H1 (cell line): ENCODE data around the gene YIPF2. TPM values are rescaled to one million over a fixed set of nuclear protein-coding genes. Genes with fewer than 3 reads are reported as not detected.

ENCODE experiments used
- CTCF ChIA-PET: fragments of 300-600 bp; sonication (Branson Sonifier 250); formaldehyde crosslinking; loops from one replicate; lab custom pipeline; 2021; ENCODE audit not compliant: partially characterized antibody; lab: Charles Lee
- POLR2A ChIA-PET: fragments of 300-600 bp; sonication (Branson Sonifier 250); formaldehyde crosslinking; loops from one replicate; lab custom pipeline; 2021; ENCODE audit warnings: inconsistent platforms; ENCODE audit not compliant: partially characterized antibody; lab: Charles Lee
- DNase-seq, 2 experiments: peaks; one replicate each; pipeline versions ENCODE4 v3.0.0 to v3.0.0-alpha.2; 2010 to 2022; ENCODE audit warnings: low spot score in 2 of 2, low read depth in 1 of 2, mixed read lengths in 1 of 2
- FAIRE-seq: peaks from 2 replicates; lab custom pipeline; 2011; peaks lifted over from hg19 to GRCh38; lab: Jason Lieb, UNC
- H2AFZ ChIP-seq: 2 replicates; pipeline ENCODE4 v1.8.1; 2012; ENCODE audit warnings: low read length, inconsistent platforms
- H2AK5ac ChIP-seq: 2 replicates; pipeline ENCODE4 v1.6.1; 2013; ENCODE audit warnings: low read depth, low read length
- H2BK120ac ChIP-seq: replicated peaks from 2 replicates; pipeline ENCODE3; 2013; ENCODE audit warnings: low read depth, low read length, inconsistent platforms
- H2BK12ac ChIP-seq: 2 replicates; pipeline ENCODE4 v1.6.1; 2013; ENCODE audit warnings: low read depth, low read length
- H2BK15ac ChIP-seq: 2 replicates; pipeline ENCODE4 v1.6.1; 2013; ENCODE audit warnings: low read length
- H2BK20ac ChIP-seq: 2 replicates; pipeline ENCODE4 v1.6.1; 2013; ENCODE audit warnings: low read length
- H2BK5ac ChIP-seq: 2 replicates; pipeline ENCODE4 v1.6.1; 2013; ENCODE audit warnings: low read depth, low read length
- H3K14ac ChIP-seq: 2 replicates; pipeline ENCODE4 v1.6.1; 2013; ENCODE audit warnings: inconsistent platforms; ENCODE audit not compliant: insufficient read length
- H3K18ac ChIP-seq: 2 replicates; pipeline ENCODE4 v1.6.1; 2013; ENCODE audit warnings: low read length; ENCODE audit errors: extremely low read depth
- H3K23ac ChIP-seq: 2 replicates; pipeline ENCODE4 v1.6.1; 2013; ENCODE audit warnings: inconsistent platforms; ENCODE audit not compliant: insufficient read length
- H3K23me2 ChIP-seq: 2 replicates; pipeline ENCODE4 v1.6.1; 2013; ENCODE audit warnings: low read depth, low read length
- H3K27ac ChIP-seq: 2 replicates; pipeline ENCODE4 v1.6.1; 2011; ENCODE audit warnings: low read depth, low read length, inconsistent platforms
- H3K27me3 ChIP-seq, 4 experiments: replicated peaks in 1 of 4; 1 replicate in 1 of 4; 2 replicates in 3 of 4; pipeline versions ENCODE4 v1.6.1 to v1.8.1; 2011 to 2013; ENCODE audit warnings: low read length in 3 of 4, mild to moderate bottlenecking in 3 of 4, inconsistent platforms in 2 of 4, mixed read lengths in 2 of 4, moderate library complexity in 1 of 4; ENCODE audit not compliant: control insufficient read depth in 3 of 4, insufficient read depth in 3 of 4; ENCODE audit errors: extremely low read depth in 1 of 4
- H3K36me3 ChIP-seq, 4 experiments: 2 replicates each; pipeline versions ENCODE4 v1.6.1 to v1.8.1; 2011 to 2013; ENCODE audit warnings: mild to moderate bottlenecking in 4 of 4, low read length in 3 of 4, moderate library complexity in 2 of 4, control low read depth in 1 of 4, inconsistent platforms in 1 of 4; ENCODE audit not compliant: insufficient read depth in 4 of 4, control insufficient read depth in 2 of 4
- H3K4ac ChIP-seq: replicated peaks from 2 replicates; pipeline ENCODE3; 2013; ENCODE audit warnings: low read length, low read depth, mixed read lengths, inconsistent platforms; ENCODE audit not compliant: insufficient read length
- H3K4me1 ChIP-seq, 4 experiments: replicated peaks in 1 of 4; 1 replicate in 1 of 4; 2 replicates in 3 of 4; pipeline versions ENCODE4 v1.6.1 to v1.8.1; 2011 to 2013; ENCODE audit warnings: low read length in 3 of 4, inconsistent platforms in 2 of 4, mixed read lengths in 1 of 4; ENCODE audit not compliant: insufficient read depth in 4 of 4, control insufficient read depth in 3 of 4
- H3K4me2 ChIP-seq, 2 experiments: 2 replicates each; pipeline versions ENCODE4 v1.6.1 to v1.8.1; 2011 to 2013; ENCODE audit warnings: low read depth in 2 of 2, low read length in 2 of 2, control low read depth in 1 of 2, inconsistent platforms in 1 of 2, mild to moderate bottlenecking in 1 of 2; ENCODE audit not compliant: insufficient read depth in 1 of 2
- H3K4me3 ChIP-seq, 4 experiments: fragments of 200-600, 300-600 bp in 1 of 4; sonication (generic), shearing (Covaris generic), sonication (Bioruptor Twin) in 1 of 4; 2 replicates each; pipeline versions ENCODE4 v1.5.1 to v1.8.1; 2011 to 2016; ENCODE audit warnings: low read length in 4 of 4, low read depth in 3 of 4, control low read depth in 2 of 4, inconsistent platforms in 2 of 4, mild to moderate bottlenecking in 2 of 4, mixed read lengths in 1 of 4, moderate library complexity in 1 of 4; ENCODE audit not compliant: insufficient read depth in 2 of 4; ENCODE audit errors: extremely low read depth in 1 of 4
- H3K56ac ChIP-seq: replicated peaks from 2 replicates; pipeline ENCODE3; 2013; ENCODE audit warnings: low read depth, mild to moderate bottlenecking, mixed read lengths, low read length, inconsistent platforms; ENCODE audit not compliant: insufficient read length
- H3K79me1 ChIP-seq: 2 replicates; pipeline ENCODE4 v1.6.1; 2013; ENCODE audit warnings: low read depth, low read length, control low read depth
- H3K79me2 ChIP-seq, 2 experiments: 2 replicates each; pipeline versions ENCODE4 v1.6.1 to v1.8.1; 2012 to 2013; ENCODE audit warnings: low read length in 2 of 2, mild to moderate bottlenecking in 2 of 2, inconsistent platforms in 1 of 2; ENCODE audit not compliant: insufficient read depth in 2 of 2, control insufficient read depth in 1 of 2
- H3K9ac ChIP-seq, 4 experiments: replicated peaks in 1 of 4; 1 replicate in 1 of 4; 2 replicates in 3 of 4; pipeline versions ENCODE4 v1.6.1 to v1.8.1; 2011 to 2013; ENCODE audit warnings: low read depth in 3 of 4, low read length in 3 of 4, control low read depth in 2 of 4, mild to moderate bottlenecking in 2 of 4, moderate library complexity in 2 of 4, inconsistent platforms in 1 of 4; ENCODE audit errors: extremely low read depth in 1 of 4
- H3K9me3 ChIP-seq, 2 experiments: 2 replicates each; pipeline versions ENCODE4 v1.6.1 to v1.8.1; 2012 to 2013; ENCODE audit warnings: mild to moderate bottlenecking in 2 of 2, moderate library complexity in 2 of 2, control low read depth in 1 of 2, inconsistent platforms in 1 of 2, low read depth in 1 of 2, low read length in 1 of 2, mixed read lengths in 1 of 2; ENCODE audit not compliant: insufficient read depth in 2 of 2
- H4K20me1 ChIP-seq, 2 experiments: replicated peaks in 1 of 2; 2 replicates each; pipeline versions ENCODE3 to v1.8.1; 2011 to 2013; ENCODE audit warnings: inconsistent platforms in 2 of 2, low read length in 2 of 2, mild to moderate bottlenecking in 1 of 2; ENCODE audit not compliant: insufficient read depth in 2 of 2, control insufficient read depth in 1 of 2
- H4K5ac ChIP-seq: 2 replicates; pipeline ENCODE4 v1.6.1; 2013; ENCODE audit warnings: low read length, low read depth, mixed read lengths, inconsistent platforms; ENCODE audit not compliant: insufficient read length
- H4K8ac ChIP-seq: 2 replicates; pipeline ENCODE4 v1.8.0; 2013; ENCODE audit warnings: mild to moderate bottlenecking, moderate library complexity, low read length, inconsistent platforms; ENCODE audit not compliant: insufficient read depth; ENCODE audit errors: extremely low read depth
- H4K91ac ChIP-seq: replicated peaks from 2 replicates; pipeline ENCODE3; 2013; ENCODE audit warnings: low read length, mixed read lengths, inconsistent platforms; ENCODE audit not compliant: insufficient read length
- CBX8 ChIP-seq: fragments of 300-800, 300-1000 bp; sonication (generic); IDR thresholded peaks from 2 replicates; pipeline ENCODE4 v1.7.1; 2016; ENCODE audit warnings: low read depth, low read length, borderline replicate concordance
- CREB1 ChIP-seq: IDR thresholded peaks from 2 replicates; pipeline ENCODE4 v1.6.1; 2012; ENCODE audit warnings: inconsistent platforms
- EGR1 ChIP-seq: IDR thresholded peaks from 2 replicates; pipeline ENCODE4 v1.6.1; 2011; ENCODE audit warnings: low read depth, low read length, borderline replicate concordance
- EZH2 ChIP-seq: fragments of 200-600 bp; sonication (generic); IDR thresholded peaks from 2 replicates; pipeline ENCODE4 v1.7.1; 2012; ENCODE audit warnings: low read depth, mild to moderate bottlenecking, moderate library complexity, low read length, inconsistent platforms; ENCODE audit not compliant: severe bottlenecking
- FOSL1 ChIP-seq: IDR thresholded peaks from 2 replicates; pipeline ENCODE4 v1.6.1; 2011; ENCODE audit warnings: mild to moderate bottlenecking, low read depth, low read length, moderate library complexity; ENCODE audit not compliant: insufficient read depth
- PHF8 ChIP-seq: fragments of 200-600 bp; sonication (generic); conservative IDR thresholded peaks from 2 replicates; pipeline ENCODE4 v1.7.1; 2012; ENCODE audit warnings: low read depth, mild to moderate bottlenecking, inconsistent platforms, low read length, moderate library complexity
- POLR2A ChIP-seq, 2 experiments: IDR thresholded peaks; 1 replicate in 1 of 2; 2 replicates in 1 of 2; pipeline ENCODE4 v1.6.1; 2011; ENCODE audit warnings: low read depth in 2 of 2, low read length in 2 of 2, mild to moderate bottlenecking in 2 of 2; ENCODE audit errors: control extremely low read depth in 1 of 2
- RBBP5 ChIP-seq: IDR thresholded peaks from 2 replicates; pipeline ENCODE4 v1.7.1; 2012; ENCODE audit warnings: low read depth, mild to moderate bottlenecking, inconsistent platforms, low read length, moderate library complexity, borderline replicate concordance
- RXRA ChIP-seq: IDR thresholded peaks from 2 replicates; pipeline ENCODE4 v1.6.1; 2011; ENCODE audit warnings: low read depth, mild to moderate bottlenecking, low read length, moderate library complexity; ENCODE audit not compliant: insufficient read depth
- SP1 ChIP-seq: IDR thresholded peaks from 2 replicates; pipeline ENCODE4 v1.6.1; 2011; ENCODE audit warnings: low read depth, low read length
- SRF ChIP-seq: IDR thresholded peaks from 2 replicates; pipeline ENCODE4 v1.6.1; 2011; ENCODE audit warnings: mild to moderate bottlenecking, low read depth, low read length, moderate library complexity
- WGBS, 2 experiments: shearing (Covaris generic) in 1 of 2; methylation state at CpG; one replicate each; pipeline versions ENCODE4 v1.1.6 to v1.1.7; 2013 to 2015; ENCODE audit warnings: low lambda C conversion rate in 2 of 2, mixed read lengths in 2 of 2, inconsistent platforms in 1 of 2, low coverage in 1 of 2, missing lambda C conversion rate in 1 of 2; ENCODE audit not compliant: insufficient replicate concordance in 2 of 2, insufficient coverage in 1 of 2, insufficient read length in 1 of 2; ENCODE audit errors: extremely low coverage in 1 of 2, missing lambda C conversion rate in 1 of 2; 5-methylcytosine and 5-hydroxymethylcytosine counted together
- polyA plus RNA-seq, 7 experiments: library from polyadenylated mRNA; depleted of rRNA in 3 of 7; stranded (reverse) in 5 of 7; unstranded in 2 of 7; fragments of >200 nt in 5 of 7; fragments of 200-250 nt in 2 of 7; gene quantifications; 1 replicate in 5 of 7; 2 replicates in 1 of 7; 4 replicates in 1 of 7; pipeline versions ENCODE4 v1.2.1 to v1.2.3, GENCODE V29; 2011 to 2013; ENCODE audit warnings: missing spikeins in 2 of 7, mixed read lengths in 2 of 7
- total RNA-seq: library from RNA; stranded (reverse); fragmentation: NEBNext Ultra II Directional; extraction: Animal tissue kit (Norgen Biotek cat#: 25700); gene quantifications from 2 replicates; pipeline ENCODE4 v1.2.1, GENCODE V29; 2021

Gene YIPF2
- total and polyA plus RNA-seq, 2 of the 8 experiments (the other 6 are each of a cell fraction or from before 2014, with no cell fraction given) = 48.3 to 112 TPM

GRCh38 chr19:10885201-10886169 is 43.0 kb downstream of the YIPF2 start:
- H4K8ac ChIP-seq = no peak overlapping the region; the same call in none of the 2 replicates
- H4K5ac ChIP-seq = no peak overlapping the region
- H3K79me1 ChIP-seq = peaks cover 28% of the 10 kb centered on the region
- POLR2A ChIA-PET = interaction anchor here (1.0 to 2.4 kb wide), 4 partner anchors 13 to 51 kb away, joined by 3 to 9 read pairs (median 4); no protein-coding TSS in a partner anchor
- H3K23me2 ChIP-seq = no peaks in the 10 kb centered on the region
- H3K4me1 ChIP-seq = peaks cover 24 to 52% (median 45%) of the 10 kb centered on the region in 4 experiments
- H4K20me1 ChIP-seq = peaks cover 0 to 9% of the 10 kb centered on the region in 2 experiments
- H2BK15ac ChIP-seq = no peak overlapping the region
- FAIRE-seq = peak; percentile 28
- peak overlapping the region; percentile 36 for H3K18ac ChIP-seq
- H2AK5ac ChIP-seq = no peak overlapping the region; the same call in 1 of the 2 replicates
- H3K14ac ChIP-seq = no peak overlapping the region
- CTCF ChIA-PET = interaction anchor here (0.7 to 11.7 kb wide), 7 partner anchors 11 to 393 kb away, joined by 3 to 103 read pairs (median 3); partner anchors contain the start of gene CARM1
- H3K79me2 ChIP-seq = peaks cover 4 to 81% of the 10 kb centered on the region in 2 experiments; a peak in 2 of 4 replicates
- H3K4me3 ChIP-seq = 0 out of 8 replicates have a peak overlapping the region, but pooled peaks of 1 of the 4 experiments have one; percentile 13
- no peak overlapping the region for H3K23ac ChIP-seq
- H3K4me2 ChIP-seq = peak overlapping the region; percentile 6 to 36; a peak in 3 of 4 replicates
- no peaks in the 10 kb centered on the region for H3K27me3 ChIP-seq
- no peak overlapping the region for H3K56ac ChIP-seq
- no peak overlapping the region for H3K4ac ChIP-seq
- 60% methylated on average over 18 of the region's 20 CpGs; no CpG with 5 or more reads in 1 of the 2 experiments for WGBS, 2 experiments
- H3K9ac ChIP-seq = no peak overlapping the region; a peak in 1 of 7 replicates
- no peak overlapping the region for H2AFZ ChIP-seq
- H2BK120ac ChIP-seq = no peak overlapping the region
- no peaks in the 10 kb centered on the region for H3K36me3 ChIP-seq
- 0 out of 2 replicates have a peak overlapping the region, but pooled peaks have one; percentile 32 for H2BK20ac ChIP-seq
- no peaks in the 10 kb centered on the region for H3K9me3 ChIP-seq
- no peak overlapping the region for H3K27ac ChIP-seq
- no peak overlapping the region for H4K91ac ChIP-seq
- H2BK5ac ChIP-seq = peak overlapping the region; percentile 44; the same call in 1 of the 2 replicates
- no peak for DNase-seq
- H2BK12ac ChIP-seq = no peak overlapping the region
- peak; percentile 19; the same call in 1 of the 2 replicates for TF ChIP-seq SP1
- no peak for TF ChIP-seq CREB1
- no peak for TF ChIP-seq CBX8
- TF ChIP-seq PHF8 = no peak
- 0 out of 2 replicates have a peak, but pooled peaks have one; percentile 31 for TF ChIP-seq RBBP5
- no peak for TF ChIP-seq RXRA
- no peak for TF ChIP-seq SRF
- TF ChIP-seq EGR1 = no peak
- TF ChIP-seq POLR2A (IDR thresholded peaks at IDR 0.05; ENCODE audit: control extremely low read depth in 1 of 2, low read depth in 2 of 2, low read length in 2 of 2) = no peak
- TF ChIP-seq EZH2 = no peak
- no peak for TF ChIP-seq FOSL1
